ENCODE measurements around the gene SLC46A1.

GRCh38 chr17:28416703-28417311 lies 10.8 kb upstream of the SLC46A1 start:
- peak; percentile 91 for TF ChIP-seq CTCF (IDR thresholded peaks at IDR 0.05)
- no peak for TF ChIP-seq EZH2 (IDR thresholded peaks at IDR 0.05; ENCODE audit: borderline replicate concordance, insufficient read depth, low read depth, low read length, poor library complexity, severe bottlenecking)
